ENCODE results near the gene CDIP1.

The CDIP1 gene

GRCh38 chr16:4533490-4533889, 5.1 kb downstream of the CDIP1 start:
- no peak for DNase-seq (ENCODE audit: low read depth)
- H3K4me3 ChIP-seq (ENCODE audit: low read length) = no peak overlapping the region
- TF ChIP-seq, protein P1, sequence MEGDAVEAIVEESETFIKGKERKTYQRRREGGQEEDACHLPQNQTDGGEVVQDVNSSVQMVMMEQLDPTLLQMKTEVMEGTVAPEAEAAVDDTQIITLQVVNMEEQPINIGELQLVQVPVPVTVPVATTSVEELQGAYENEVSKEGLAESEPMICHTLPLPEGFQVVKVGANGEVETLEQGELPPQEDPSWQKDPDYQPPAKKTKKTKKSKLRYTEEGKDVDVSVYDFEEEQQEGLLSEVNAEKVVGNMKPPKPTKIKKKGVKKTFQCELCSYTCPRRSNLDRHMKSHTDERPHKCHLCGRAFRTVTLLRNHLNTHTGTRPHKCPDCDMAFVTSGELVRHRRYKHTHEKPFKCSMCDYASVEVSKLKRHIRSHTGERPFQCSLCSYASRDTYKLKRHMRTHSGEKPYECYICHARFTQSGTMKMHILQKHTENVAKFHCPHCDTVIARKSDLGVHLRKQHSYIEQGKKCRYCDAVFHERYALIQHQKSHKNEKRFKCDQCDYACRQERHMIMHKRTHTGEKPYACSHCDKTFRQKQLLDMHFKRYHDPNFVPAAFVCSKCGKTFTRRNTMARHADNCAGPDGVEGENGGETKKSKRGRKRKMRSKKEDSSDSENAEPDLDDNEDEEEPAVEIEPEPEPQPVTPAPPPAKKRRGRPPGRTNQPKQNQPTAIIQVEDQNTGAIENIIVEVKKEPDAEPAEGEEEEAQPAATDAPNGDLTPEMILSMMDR (IDR thresholded peaks at IDR 0.05; ENCODE audit: insufficient read depth, low read depth, low read length, missing control alignments) = no peak

DNA sequence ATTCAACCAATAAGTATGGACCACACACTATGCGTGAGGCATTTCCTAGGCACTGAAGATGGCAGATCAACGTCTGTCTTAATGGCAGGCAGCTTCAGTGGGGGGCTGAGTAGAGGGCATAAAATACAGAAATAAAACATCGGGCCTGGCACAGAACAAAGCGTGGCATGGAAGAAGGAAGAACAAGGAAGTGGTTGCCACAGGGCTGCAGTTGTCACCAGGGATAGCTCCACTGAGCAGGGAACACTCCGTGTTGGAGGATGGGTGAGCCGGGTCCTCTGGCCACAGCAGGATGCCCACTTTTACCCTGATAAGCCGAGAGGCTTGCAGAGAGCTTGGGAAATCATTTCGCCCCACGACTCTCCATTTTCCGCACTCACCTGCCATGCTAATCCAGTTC, 6.3 kb downstream of the CDIP1 start:
- TF ChIP-seq, protein P1 (IDR thresholded peaks at IDR 0.05; ENCODE audit: insufficient read depth, low read depth, low read length, missing control alignments) = no peak
- no peak overlapping the region for H3K4me3 ChIP-seq (ENCODE audit: low read length)
- DNase-seq (ENCODE audit: low read depth) = no peak

GRCh38 chr16:4531811-4532210, 6.8 kb downstream of the CDIP1 start:
- no peak for DNase-seq (ENCODE audit: low read depth)
- no peak overlapping the region for H3K4me3 ChIP-seq (ENCODE audit: low read length)
- TF ChIP-seq, protein P1 (IDR thresholded peaks at IDR 0.05; ENCODE audit: insufficient read depth, low read depth, low read length, missing control alignments) = no peak

DNA sequence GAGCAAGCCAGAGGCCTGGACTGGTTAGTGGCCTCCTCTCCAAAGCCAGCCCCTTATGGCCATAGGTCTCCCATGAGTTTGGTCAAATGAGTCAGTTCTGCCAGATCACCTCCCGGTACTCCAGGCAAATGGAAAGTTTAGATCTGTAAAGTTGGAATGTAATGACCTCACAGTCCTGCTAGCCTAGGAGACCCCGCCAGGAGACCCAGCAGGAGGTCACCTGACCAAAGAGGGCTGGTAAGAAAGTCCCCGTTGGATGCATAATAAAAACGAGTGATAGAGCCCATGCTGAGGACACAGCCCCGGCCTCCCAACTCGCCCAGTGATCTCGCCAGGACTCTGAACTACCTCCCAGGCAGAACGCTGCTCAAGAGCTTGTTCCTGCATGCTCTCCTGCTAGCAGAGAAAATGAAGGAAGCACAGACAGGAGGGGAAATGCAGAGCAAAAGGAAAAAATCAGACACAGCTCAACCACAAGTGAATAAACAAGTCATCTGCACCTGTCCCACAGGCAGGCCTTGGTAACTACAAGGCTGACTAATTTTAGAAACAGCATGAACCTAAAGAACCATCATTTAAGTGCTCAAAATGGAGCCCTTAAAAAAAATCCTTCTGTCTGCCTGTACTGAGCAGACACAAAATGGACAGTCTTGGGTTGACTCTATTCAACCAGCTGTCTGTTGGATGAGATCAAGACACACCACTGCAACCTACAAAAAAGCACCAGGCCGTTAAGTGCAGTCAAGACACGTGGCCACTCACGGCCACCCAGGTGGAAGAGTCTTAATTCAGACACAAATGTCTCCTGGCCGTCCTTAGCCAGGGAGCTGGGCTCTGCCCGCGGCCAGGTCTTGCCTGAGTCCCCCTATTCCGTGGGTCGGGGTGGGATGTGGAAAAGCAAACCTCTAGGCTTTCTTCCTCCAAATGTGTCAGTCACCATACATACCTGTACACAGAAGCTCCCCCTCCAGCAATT, 9.2 kb downstream of the CDIP1 start:
- TF ChIP-seq, protein P1 (IDR thresholded peaks at IDR 0.05; ENCODE audit: insufficient read depth, low read depth, low read length, missing control alignments) = peak; percentile 30
- DNase-seq (ENCODE audit: low read depth) = peak; percentile 77

GRCh38 chr16:4525634-4526277, 12.8 kb downstream of the CDIP1 start:
- DNase-seq (ENCODE audit: low read depth) = no peak
- TF ChIP-seq, protein P1 (IDR thresholded peaks at IDR 0.05; ENCODE audit: insufficient read depth, low read depth, low read length, missing control alignments) = no peak
- H3K4me3 ChIP-seq (ENCODE audit: low read length) = no peak overlapping the region

More for the DNA sequence above, 9.2 kb downstream of the CDIP1 start:
- no peak overlapping the region for H3K4me3 ChIP-seq (ENCODE audit: low read length)

- no peak overlapping the region for H3K4me3 ChIP-seq (ENCODE audit: low read length)
- no peak for DNase-seq (ENCODE audit: low read depth)
- TF ChIP-seq, protein P1 (IDR thresholded peaks at IDR 0.05; ENCODE audit: insufficient read depth, low read depth, low read length, missing control alignments) = no peak
Observed at GRCh38 chr16:4525069-4525468, 13.5 kb downstream of the CDIP1 start.

Measured in epithelial cell of esophagus (primary cell).